ENCODE data around the gene MDFIC. TPM values are rescaled to one million over a fixed set of nuclear protein-coding genes. Genes with fewer than 3 reads are reported as not detected.

MDFIC gene
- total RNA-seq, 1 donor from 2014 or later, result 24.8 TPM

DNA sequence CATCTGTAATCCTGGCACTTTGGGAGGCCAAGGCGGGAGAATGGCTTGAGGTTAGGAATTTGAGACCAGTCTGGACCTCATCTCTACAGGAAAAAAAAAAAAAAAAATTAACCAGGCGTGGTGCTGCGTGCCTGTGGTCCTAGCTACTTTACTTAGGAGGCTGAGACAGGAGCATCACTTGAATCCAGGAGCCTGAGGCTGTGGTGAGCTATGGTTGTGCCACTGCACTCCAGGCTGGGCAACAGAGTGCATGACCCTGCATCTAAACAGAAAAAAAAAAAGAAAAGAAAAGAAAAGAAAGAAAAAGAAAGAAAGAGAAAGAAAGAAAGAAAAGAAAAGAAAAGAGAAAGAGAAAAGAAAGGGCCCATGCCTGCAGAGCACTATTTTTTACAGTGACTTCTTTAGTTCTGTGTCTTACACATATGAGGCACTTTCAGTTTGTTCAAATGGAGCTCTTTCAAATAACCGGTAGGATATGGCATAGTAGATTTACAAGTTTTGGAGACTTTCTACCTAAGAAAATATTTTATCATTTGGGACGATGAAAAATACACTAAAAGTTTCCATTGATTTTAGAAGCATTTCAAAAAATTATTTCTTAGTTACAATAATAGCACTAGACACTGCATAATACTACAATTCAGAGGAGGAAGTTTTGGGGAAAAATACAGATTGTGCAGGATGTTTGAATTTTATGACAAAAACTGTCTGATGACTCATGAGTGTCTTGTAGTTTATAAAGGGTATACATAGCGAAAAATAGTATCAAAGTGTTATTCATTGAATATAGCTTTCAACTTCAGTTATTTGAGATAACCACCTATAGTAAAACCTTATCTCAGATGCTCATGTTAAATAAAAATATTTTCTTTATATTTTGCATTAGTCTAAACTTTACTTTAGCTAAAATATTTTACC, 75.9 kb downstream of the MDFIC start:
- TF ChIP-seq, protein P1, sequence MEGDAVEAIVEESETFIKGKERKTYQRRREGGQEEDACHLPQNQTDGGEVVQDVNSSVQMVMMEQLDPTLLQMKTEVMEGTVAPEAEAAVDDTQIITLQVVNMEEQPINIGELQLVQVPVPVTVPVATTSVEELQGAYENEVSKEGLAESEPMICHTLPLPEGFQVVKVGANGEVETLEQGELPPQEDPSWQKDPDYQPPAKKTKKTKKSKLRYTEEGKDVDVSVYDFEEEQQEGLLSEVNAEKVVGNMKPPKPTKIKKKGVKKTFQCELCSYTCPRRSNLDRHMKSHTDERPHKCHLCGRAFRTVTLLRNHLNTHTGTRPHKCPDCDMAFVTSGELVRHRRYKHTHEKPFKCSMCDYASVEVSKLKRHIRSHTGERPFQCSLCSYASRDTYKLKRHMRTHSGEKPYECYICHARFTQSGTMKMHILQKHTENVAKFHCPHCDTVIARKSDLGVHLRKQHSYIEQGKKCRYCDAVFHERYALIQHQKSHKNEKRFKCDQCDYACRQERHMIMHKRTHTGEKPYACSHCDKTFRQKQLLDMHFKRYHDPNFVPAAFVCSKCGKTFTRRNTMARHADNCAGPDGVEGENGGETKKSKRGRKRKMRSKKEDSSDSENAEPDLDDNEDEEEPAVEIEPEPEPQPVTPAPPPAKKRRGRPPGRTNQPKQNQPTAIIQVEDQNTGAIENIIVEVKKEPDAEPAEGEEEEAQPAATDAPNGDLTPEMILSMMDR (conservative IDR thresholded peaks at IDR 0.05; ENCODE audit: low read depth, low read length), result no peak
- no peak for DNase-seq (ENCODE audit: low read depth)
- no peak overlapping the region for H3K4me3 ChIP-seq (ENCODE audit: low read depth, low read length)

DNA sequence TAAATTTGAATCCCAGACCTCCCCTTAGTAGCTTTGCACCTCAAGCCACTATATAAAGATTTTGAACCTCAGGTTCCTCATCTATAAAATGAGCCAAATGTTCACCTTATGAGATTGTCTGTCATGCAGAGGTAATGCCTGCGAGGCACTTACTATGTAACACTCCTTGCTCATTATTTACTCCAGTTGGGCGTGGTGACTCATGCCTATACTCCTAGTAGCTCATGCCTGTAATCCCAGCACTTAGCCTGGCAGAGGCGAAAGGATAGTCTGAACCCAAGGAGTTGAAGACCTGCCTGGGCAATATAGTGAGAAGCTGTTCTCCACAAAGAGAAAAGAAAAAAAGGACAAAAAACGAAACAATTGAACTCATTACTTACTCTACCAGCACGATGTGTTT, 82.2 kb downstream of the MDFIC start:
- TF ChIP-seq, protein P1 (conservative IDR thresholded peaks at IDR 0.05; ENCODE audit: low read depth, low read length), result no peak
- no peak for DNase-seq (ENCODE audit: low read depth)
- H3K4me3 ChIP-seq (ENCODE audit: low read depth, low read length), result no peak overlapping the region

GRCh38 chr7:115005251-115005650, 83.4 kb downstream of the MDFIC start:
- H3K4me3 ChIP-seq (ENCODE audit: low read depth, low read length), result no peak overlapping the region
- no peak for DNase-seq (ENCODE audit: low read depth)
- TF ChIP-seq, protein P1 (conservative IDR thresholded peaks at IDR 0.05; ENCODE audit: low read depth, low read length), result no peak

- TF ChIP-seq, protein P1 (conservative IDR thresholded peaks at IDR 0.05; ENCODE audit: low read depth, low read length), result no peak
- DNase-seq (ENCODE audit: low read depth), result no peak
- no peak overlapping the region for H3K4me3 ChIP-seq (ENCODE audit: low read depth, low read length)
Measured at GRCh38 chr7:115005953-115006352, 84.1 kb downstream of the MDFIC start.

GRCh38 chr7:115007751-115008150, 85.9 kb downstream of the MDFIC start:
- no peak overlapping the region for H3K4me3 ChIP-seq (ENCODE audit: low read depth, low read length)
- DNase-seq (ENCODE audit: low read depth), result no peak
- TF ChIP-seq, protein P1 (conservative IDR thresholded peaks at IDR 0.05; ENCODE audit: low read depth, low read length), result no peak

GRCh38 chr7:115008465-115009114, 86.7 kb downstream of the MDFIC start:
- TF ChIP-seq, protein P1 (conservative IDR thresholded peaks at IDR 0.05; ENCODE audit: low read depth, low read length), result no peak
- H3K4me3 ChIP-seq (ENCODE audit: low read depth, low read length), result no peak overlapping the region

More at GRCh38 chr7:115008465-115009114, 86.7 kb downstream of the MDFIC start:
- no peak for DNase-seq (ENCODE audit: low read depth)
